K562 (cell line): ENCODE data around the gene SYVN1. TPM values are rescaled to one million over a fixed set of nuclear protein-coding genes. Genes with fewer than 3 reads are reported as not detected.

Source experiments
- FOXM1 ChIP-seq, 2 experiments: fragments of 450-650 bp in 1 of 2; sonication (generic) in 1 of 2; formaldehyde crosslinking in 1 of 2; IDR thresholded peaks; 2 replicates each; pipeline versions ENCODE4 v1.6.1 to v1.9.0; 2017 to 2022; ENCODE audit warnings: low read depth in 2 of 2, mild to moderate bottlenecking in 2 of 2, missing genetic modification reagents in 1 of 2, moderate library complexity in 1 of 2
- GTF2E2 ChIP-seq: fragments of 200-800 bp; sonication (Bioruptor generic); IDR thresholded peaks from 2 replicates; pipeline ENCODE4 v1.6.1; 2016; ENCODE audit warnings: missing genetic modification characterization, missing compliant biosample characterization
- HNRNPLL ChIP-seq: fragments of 200-400 bp; formaldehyde crosslinking; IDR thresholded peaks from 2 replicates; pipeline ENCODE4 v1.6.1; 2017; ENCODE audit warnings: low read length, low read depth, mild to moderate bottlenecking; ENCODE audit not compliant: poor library complexity, severe bottlenecking
- NELFE ChIP-seq: IDR thresholded peaks from 2 replicates; pipeline ENCODE4 v1.6.1; 2011; ENCODE audit warnings: mild to moderate bottlenecking; ENCODE audit not compliant: insufficient read depth, insufficient read length
- PURB ChIP-seq: sonication (generic); formaldehyde crosslinking; IDR thresholded peaks from 2 replicates; pipeline ENCODE4 v1.9.0; 2021; ENCODE audit warnings: low read depth, mild to moderate bottlenecking, missing genetic modification reagents
- RB1 ChIP-seq: fragments of 450-650 bp; IDR thresholded peaks from 2 replicates; pipeline ENCODE4 v1.6.1; 2017; ENCODE audit warnings: low read depth, mild to moderate bottlenecking
- RBM14 ChIP-seq: fragments of 200-400 bp; formaldehyde crosslinking; IDR thresholded peaks from 2 replicates; pipeline ENCODE4 v1.6.1; 2018; ENCODE audit warnings: low read depth, mild to moderate bottlenecking, low read length, moderate library complexity, borderline replicate concordance; ENCODE audit not compliant: insufficient read depth
- RBM22 ChIP-seq: fragments of 200-400 bp; formaldehyde crosslinking; IDR thresholded peaks from 2 replicates; pipeline ENCODE4 v1.6.1; 2018; ENCODE audit warnings: low read length, low read depth; ENCODE audit not compliant: poor library complexity, severe bottlenecking
- RNF2 ChIP-seq: sonication (generic); IDR thresholded peaks from 2 replicates; pipeline ENCODE4 v1.6.1; 2016
- SMAD1 ChIP-seq: fragments of 150-350 bp; IDR thresholded peaks from 2 replicates; pipeline ENCODE4 v1.6.1; 2014; ENCODE audit warnings: low read length, low read depth; ENCODE audit not compliant: partially characterized antibody
- SUPT5H ChIP-seq: fragments of 450-650 bp; IDR thresholded peaks from 2 replicates; pipeline ENCODE4 v1.6.1; 2016
- TCF3 ChIP-seq: sonication (generic); formaldehyde crosslinking; IDR thresholded peaks from 2 replicates; pipeline ENCODE4 v1.4.0; 2020; ENCODE audit warnings: mild to moderate bottlenecking, missing genetic modification reagents
- TOE1 ChIP-seq, 2 experiments: fragments of 450-650 bp in 1 of 2; sonication (generic) in 1 of 2; formaldehyde crosslinking in 1 of 2; IDR thresholded peaks; 2 replicates each; pipeline versions ENCODE4 v1.7.1 to v1.8.0; 2016 to 2022; ENCODE audit warnings: borderline replicate concordance in 2 of 2, mild to moderate bottlenecking in 2 of 2, antibody characterized with exemption in 1 of 2, inconsistent platforms in 1 of 2, low read depth in 1 of 2, missing genetic modification reagents in 1 of 2, moderate library complexity in 1 of 2
- YY1 ChIP-seq, 3 experiments: IDR thresholded peaks; 2 replicates each; pipeline ENCODE4 v1.6.1; 2011; ENCODE audit warnings: low read length in 2 of 3, mild to moderate bottlenecking in 2 of 3, moderate library complexity in 2 of 3, borderline replicate concordance in 1 of 3, control low read depth in 1 of 3, low read depth in 1 of 3; ENCODE audit not compliant: insufficient read depth in 3 of 3, insufficient replicate concordance in 2 of 3, control insufficient read depth in 1 of 3, insufficient read length in 1 of 3; ENCODE audit errors: extremely low read depth in 1 of 3
- ZNF121 ChIP-seq: sonication (generic); formaldehyde crosslinking; conservative IDR thresholded peaks from 2 replicates; pipeline ENCODE4 v1.8.0; 2022; ENCODE audit warnings: missing genetic modification reagents
- ZNF140 ChIP-seq: fragments of 250-450 bp; sonication (Bioruptor Pico); IDR thresholded peaks from 2 replicates; pipeline ENCODE4 v1.8.0; 2021; ENCODE audit warnings: moderate library complexity, mild to moderate bottlenecking, inconsistent platforms
- ZNF197 ChIP-seq: fragments of 200-800 bp; sonication (Bioruptor generic); IDR thresholded peaks from 2 replicates; pipeline ENCODE4 v1.6.1; 2016; ENCODE audit warnings: low read depth, missing genetic modification characterization, missing compliant biosample characterization
- ZNF551 ChIP-seq: fragments of 250-450 bp; sonication (Bioruptor Pico); IDR thresholded peaks from 2 replicates; pipeline ENCODE4 v1.5.0; 2021; ENCODE audit warnings: mild to moderate bottlenecking, moderate library complexity
- ZNF780A ChIP-seq: fragments of 250-450 bp; sonication (Bioruptor Pico); IDR thresholded peaks from 2 replicates; pipeline ENCODE4 v1.5.0; 2021; ENCODE audit warnings: mild to moderate bottlenecking
- polyA plus RNA-seq, 8 experiments: library from polyadenylated mRNA; depleted of rRNA in 4 of 8; stranded (reverse) in 5 of 8; unstranded in 3 of 8; fragments of >200 nt; fragmentation: Nextera tagmentation in 2 of 8; fragmentation: Illumina TruSeq in 1 of 8; extraction: Ambion mirVana in 2 of 8; extraction: Trizol in 1 of 8; gene quantifications; 2 replicates each; pipeline versions ENCODE4 v1.2.1 to v1.2.3, GENCODE V29; 2011 to 2014; ENCODE audit warnings: inconsistent platforms in 1 of 8, missing spikeins in 1 of 8
- total RNA-seq, 7 experiments: library from RNA; depleted of rRNA in 6 of 7; stranded (reverse); fragments of >200 nt in 6 of 7; fragmentation: Illumina TruSeq in 2 of 7; extraction: Trizol in 2 of 7; gene quantifications; 2 replicates each; pipeline versions ENCODE4 v1.2.1 to v1.2.3, GENCODE V29; 2011 to 2021; ENCODE audit warnings: low replicate concordance in 1 of 7
- TF ChIP-seq, protein P1 (sequence below): sonication (generic); formaldehyde crosslinking; IDR thresholded peaks from 2 replicates; pipeline ENCODE4 v1.8.0; 2022; ENCODE audit warnings: missing genetic modification reagents, mild to moderate bottlenecking, moderate library complexity, borderline replicate concordance
- TF ChIP-seq, protein P2 (sequence below): fragments of 200-800 bp; sonication (Bioruptor generic); IDR thresholded peaks from 2 replicates; pipeline ENCODE4 v1.6.1; 2016; ENCODE audit warnings: missing genetic modification characterization, missing compliant biosample characterization

The SYVN1 gene
- total and polyA plus RNA-seq, 9 of the 15 experiments (the other 6 are each of a cell fraction or from before 2014, with no cell fraction given), result 0.41 to 47.4 (median 9.9) TPM

DNA sequence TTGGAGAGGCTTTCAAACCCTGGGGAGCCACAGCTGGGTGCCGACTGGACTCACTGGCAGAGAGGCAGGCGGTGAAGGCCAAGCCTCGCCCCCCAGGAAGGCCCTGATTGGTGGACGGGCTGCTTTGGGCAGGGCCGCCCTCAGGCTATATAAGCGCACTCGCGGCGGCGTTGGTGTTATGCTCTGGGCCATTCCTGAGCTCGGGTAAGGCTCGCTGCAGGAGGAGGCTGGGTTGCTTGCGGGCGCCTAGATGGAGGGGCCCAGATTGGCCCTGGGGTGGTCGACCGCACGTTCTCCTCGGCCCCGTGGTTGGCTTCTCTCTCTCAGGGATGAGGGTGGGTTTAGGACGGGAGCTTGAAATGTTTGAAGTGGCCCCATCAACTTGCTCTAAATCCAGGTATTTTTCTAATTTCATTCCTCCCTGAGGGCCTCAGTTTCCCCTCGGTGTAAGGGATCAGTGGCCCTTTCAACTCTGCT is 35.8 kb upstream of the SYVN1 start, which contains the start of gene SPDYC (continued):
- peak; percentile 89; the same call in 1 of the 2 replicates for TF ChIP-seq RBM14
- TF ChIP-seq, protein P1, sequence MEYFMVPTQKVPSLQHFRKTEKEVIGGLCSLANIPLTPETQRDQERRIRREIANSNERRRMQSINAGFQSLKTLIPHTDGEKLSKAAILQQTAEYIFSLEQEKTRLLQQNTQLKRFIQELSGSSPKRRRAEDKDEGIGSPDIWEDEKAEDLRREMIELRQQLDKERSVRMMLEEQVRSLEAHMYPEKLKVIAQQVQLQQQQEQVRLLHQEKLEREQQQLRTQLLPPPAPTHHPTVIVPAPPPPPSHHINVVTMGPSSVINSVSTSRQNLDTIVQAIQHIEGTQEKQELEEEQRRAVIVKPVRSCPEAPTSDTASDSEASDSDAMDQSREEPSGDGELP (CRISPR knock-in tag), result peak; percentile 95
- TF ChIP-seq GTF2E2 (tag), result peak; percentile 83; the same call in 1 of the 2 replicates
- TF ChIP-seq NELFE, result peak; percentile 52
- TF ChIP-seq, protein P2, sequence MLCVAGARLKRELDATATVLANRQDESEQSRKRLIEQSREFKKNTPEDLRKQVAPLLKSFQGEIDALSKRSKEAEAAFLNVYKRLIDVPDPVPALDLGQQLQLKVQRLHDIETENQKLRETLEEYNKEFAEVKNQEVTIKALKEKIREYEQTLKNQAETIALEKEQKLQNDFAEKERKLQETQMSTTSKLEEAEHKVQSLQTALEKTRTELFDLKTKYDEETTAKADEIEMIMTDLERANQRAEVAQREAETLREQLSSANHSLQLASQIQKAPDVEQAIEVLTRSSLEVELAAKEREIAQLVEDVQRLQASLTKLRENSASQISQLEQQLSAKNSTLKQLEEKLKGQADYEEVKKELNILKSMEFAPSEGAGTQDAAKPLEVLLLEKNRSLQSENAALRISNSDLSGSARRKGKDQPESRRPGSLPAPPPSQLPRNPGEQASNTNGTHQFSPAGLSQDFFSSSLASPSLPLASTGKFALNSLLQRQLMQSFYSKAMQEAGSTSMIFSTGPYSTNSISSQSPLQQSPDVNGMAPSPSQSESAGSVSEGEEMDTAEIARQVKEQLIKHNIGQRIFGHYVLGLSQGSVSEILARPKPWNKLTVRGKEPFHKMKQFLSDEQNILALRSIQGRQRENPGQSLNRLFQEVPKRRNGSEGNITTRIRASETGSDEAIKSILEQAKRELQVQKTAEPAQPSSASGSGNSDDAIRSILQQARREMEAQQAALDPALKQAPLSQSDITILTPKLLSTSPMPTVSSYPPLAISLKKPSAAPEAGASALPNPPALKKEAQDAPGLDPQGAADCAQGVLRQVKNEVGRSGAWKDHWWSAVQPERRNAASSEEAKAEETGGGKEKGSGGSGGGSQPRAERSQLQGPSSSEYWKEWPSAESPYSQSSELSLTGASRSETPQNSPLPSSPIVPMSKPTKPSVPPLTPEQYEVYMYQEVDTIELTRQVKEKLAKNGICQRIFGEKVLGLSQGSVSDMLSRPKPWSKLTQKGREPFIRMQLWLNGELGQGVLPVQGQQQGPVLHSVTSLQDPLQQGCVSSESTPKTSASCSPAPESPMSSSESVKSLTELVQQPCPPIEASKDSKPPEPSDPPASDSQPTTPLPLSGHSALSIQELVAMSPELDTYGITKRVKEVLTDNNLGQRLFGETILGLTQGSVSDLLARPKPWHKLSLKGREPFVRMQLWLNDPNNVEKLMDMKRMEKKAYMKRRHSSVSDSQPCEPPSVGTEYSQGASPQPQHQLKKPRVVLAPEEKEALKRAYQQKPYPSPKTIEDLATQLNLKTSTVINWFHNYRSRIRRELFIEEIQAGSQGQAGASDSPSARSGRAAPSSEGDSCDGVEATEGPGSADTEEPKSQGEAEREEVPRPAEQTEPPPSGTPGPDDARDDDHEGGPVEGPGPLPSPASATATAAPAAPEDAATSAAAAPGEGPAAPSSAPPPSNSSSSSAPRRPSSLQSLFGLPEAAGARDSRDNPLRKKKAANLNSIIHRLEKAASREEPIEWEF (CRISPR knock-in tag), result no peak
- TF ChIP-seq PURB (CRISPR knock-in tag), result no peak
- TF ChIP-seq SMAD1, result peak; percentile 93
- TF ChIP-seq SUPT5H, result peak; percentile 99
- peak; percentile 63; the same call in 1 of the 2 replicates for TF ChIP-seq RB1
- 0 out of 2 replicates have a peak, but pooled peaks have one; percentile 64 for TF ChIP-seq ZNF197 (CRISPR knock-in tag)
- peak; percentile 97 for TF ChIP-seq RBM22
- TF ChIP-seq ZNF780A, result no peak
- 0 out of 2 replicates have a peak, but pooled peaks have one; percentile 20 for TF ChIP-seq RNF2
- peak; percentile 30; the same call in 1 of the 2 replicates for TF ChIP-seq TOE1 (IDR thresholded peaks at IDR 0.05; ENCODE audit: borderline replicate concordance)
- TF ChIP-seq TOE1 (CRISPR knock-in tag; IDR thresholded peaks at IDR 0.05; ENCODE audit: borderline replicate concordance, low read depth), result 0 out of 2 replicates have a peak, but pooled peaks have one; percentile 14
- peak in 1 of 3 experiments; percentile 70 for TF ChIP-seq YY1 (IDR thresholded peaks at IDR 0.05; ENCODE audit: borderline replicate concordance in 1 of 3, control insufficient read depth in 1 of 3, extremely low read depth in 1 of 3, insufficient read depth in 3 of 3, insufficient read length in 1 of 3, insufficient replicate concordance in 2 of 3, low read depth in 1 of 3, low read length in 2 of 3)
- TF ChIP-seq ZNF140 (CRISPR knock-in tag), result no peak
- TF ChIP-seq FOXM1 (IDR thresholded peaks at IDR 0.05; ENCODE audit: low read depth), result no peak
- TF ChIP-seq FOXM1 (CRISPR knock-in tag; IDR thresholded peaks at IDR 0.05; ENCODE audit: low read depth), result no peak
- TF ChIP-seq ZNF121, result no peak
- TF ChIP-seq HNRNPLL, result peak; percentile 44
- peak; percentile 11; the same call in 1 of the 2 replicates for TF ChIP-seq TCF3
- no peak for TF ChIP-seq ZNF551 (CRISPR knock-in tag)
